Fibroblast of lung (primary cell): ENCODE data around the gene COPG1. TPM values are rescaled to one million over a fixed set of nuclear protein-coding genes. Genes with fewer than 3 reads are reported as not detected.
A peak's percentile ranks its signal among the peaks of the same experiment; 100 is the strongest.
"Not testable (repeated sequence)": the region's sequence is repeated elsewhere in the genome, so short reads cannot be mapped to it uniquely, and the experiment has no call there.

Experiments
- DNase-seq, 2 donors: peaks; one replicate each; pipeline versions ENCODE4 v3.0.0 to v3.0.0-alpha.2; 2010; ENCODE audit warnings: low read depth in 2 of 2
- H2AFZ ChIP-seq: 2 replicates; pipeline ENCODE4 v1.5.1; 2012; ENCODE audit warnings: low read length, control low read depth, inconsistent platforms
- H3K27ac ChIP-seq: 2 replicates; pipeline ENCODE4 v1.5.1; 2011; ENCODE audit warnings: low read length, control low read depth; ENCODE audit not compliant: insufficient read depth
- H3K27me3 ChIP-seq: 2 replicates; pipeline ENCODE4 v1.5.1; 2011; ENCODE audit warnings: mild to moderate bottlenecking, low read length; ENCODE audit not compliant: control insufficient read depth, insufficient read depth
- H3K36me3 ChIP-seq: 2 replicates; pipeline ENCODE4 v1.5.1; 2011; ENCODE audit warnings: low read length; ENCODE audit not compliant: control insufficient read depth, insufficient read depth
- H3K4me1 ChIP-seq: 2 replicates; pipeline ENCODE4 v1.5.1; 2011; ENCODE audit warnings: low read length; ENCODE audit not compliant: control insufficient read depth, insufficient read depth; ENCODE audit errors: extremely low read depth
- H3K4me2 ChIP-seq: 2 replicates; pipeline ENCODE4 v1.5.1; 2011; ENCODE audit warnings: low read length, control low read depth; ENCODE audit not compliant: insufficient read depth; ENCODE audit errors: extremely low read depth
- H3K4me3 ChIP-seq, 4 experiments: fragments of 200-600 bp in 1 of 4; sonication (generic) in 1 of 4; replicated peaks in 1 of 4; 2 replicates each; pipeline ENCODE4 v1.5.1; 2011 to 2016; ENCODE audit warnings: low read length in 4 of 4, low read depth in 3 of 4, mild to moderate bottlenecking in 3 of 4, control low read depth in 2 of 4, inconsistent platforms in 1 of 4, mixed read lengths in 1 of 4; ENCODE audit not compliant: insufficient read depth in 1 of 4; ENCODE audit errors: control extremely low read depth in 1 of 4
- H3K79me2 ChIP-seq: 2 replicates; pipeline ENCODE4 v1.5.1; 2012; ENCODE audit warnings: mild to moderate bottlenecking, low read length, inconsistent platforms; ENCODE audit not compliant: control insufficient read depth, insufficient read depth
- H3K9ac ChIP-seq: 2 replicates; pipeline ENCODE4 v1.5.1; 2011; ENCODE audit warnings: mild to moderate bottlenecking, low read length, control low read depth; ENCODE audit not compliant: insufficient read depth
- H3K9me3 ChIP-seq: 2 replicates; pipeline ENCODE4 v1.5.1; 2012; ENCODE audit warnings: low read depth, low read length; ENCODE audit not compliant: control insufficient read depth, insufficient read depth
- H4K20me1 ChIP-seq: 2 replicates; pipeline ENCODE4 v1.5.1; 2011; ENCODE audit warnings: low read length; ENCODE audit not compliant: control insufficient read depth, insufficient read depth; ENCODE audit errors: extremely low read depth
- CTCF ChIP-seq, 2 donors: IDR thresholded peaks in 1 of 2; conservative IDR thresholded peaks in 1 of 2; 1 replicate in 1 of 2; 2 replicates in 1 of 2; pipeline ENCODE4 v1.5.1; 2011 to 2012; ENCODE audit warnings: low read length in 2 of 2, control low read depth in 1 of 2, inconsistent platforms in 1 of 2, low read depth in 1 of 2, mild to moderate bottlenecking in 1 of 2
- EZH2 ChIP-seq: IDR thresholded peaks from 2 replicates; pipeline ENCODE4 v1.5.1; 2012; ENCODE audit warnings: low read length, control low read depth, mild to moderate bottlenecking; ENCODE audit errors: missing control alignments
- polyA plus RNA-seq, 2 donors: library from polyadenylated mRNA; depleted of rRNA in 1 of 2; stranded (reverse) in 1 of 2; unstranded in 1 of 2; fragments of >200 nt; gene quantifications; 2 replicates each; pipeline ENCODE4 v1.2.1, GENCODE V29; 2011 to 2012; ENCODE audit warnings: missing spikeins in 1 of 2
- total RNA-seq: library from RNA; depleted of rRNA; stranded (reverse); fragments of >200 nt; gene quantifications from 2 replicates; pipeline ENCODE4 v1.2.1, GENCODE V29; 2014

The COPG1 gene
- total and polyA plus RNA-seq, 2 donors (not counting 1 experiment from before 2014, with no cell fraction given) = 257 to 306 TPM

GRCh38 chr3:129245641-129246306, 3.6 kb upstream of the COPG1 start:
- peak; percentile 97 to 98 for TF ChIP-seq CTCF (conservative IDR thresholded peaks at IDR 0.05 in 1 of 2, IDR thresholded peaks at IDR 0.05 in 1 of 2; ENCODE audit: low read depth in 1 of 2, low read length in 2 of 2)
- H3K27ac ChIP-seq = peak overlapping the region; percentile 54
- not testable (repeated sequence) for H3K27me3 ChIP-seq, H3K9me3 ChIP-seq, H3K36me3 ChIP-seq, H3K9ac ChIP-seq, H2AFZ ChIP-seq, H3K4me1 ChIP-seq, H3K4me3 ChIP-seq, H4K20me1 ChIP-seq
- H3K79me2 ChIP-seq = peaks cover 26% of the 10 kb centered on the region
- peak; percentile 82 to 92 for DNase-seq
- peak overlapping the region; percentile 34 for H3K4me2 ChIP-seq

GRCh38 chr3:129246636-129247035, 2.8 kb upstream of the COPG1 start:
- TF ChIP-seq CTCF (conservative IDR thresholded peaks at IDR 0.05 in 1 of 2, IDR thresholded peaks at IDR 0.05 in 1 of 2; ENCODE audit: low read depth in 1 of 2, low read length in 2 of 2) (no peak), EZH2 (no peak)
- Histone ChIP-seq H3K27me3 (no peaks in the 10 kb centered on the region), H3K4me2 (no peak overlapping the region), H2AFZ (no peak overlapping the region), H3K9me3 (no peaks in the 10 kb centered on the region), H4K20me1 (no peaks in the 10 kb centered on the region), H3K4me1 (peaks cover 9% of the 10 kb centered on the region), H3K36me3 (no peaks in the 10 kb centered on the region), H3K79me2 (peaks cover 30% of the 10 kb centered on the region), H3K27ac (no peak overlapping the region), H3K4me3 (no peak overlapping the region), H3K9ac (no peak overlapping the region)
- DNase-seq = no peak

GRCh38 chr3:129248286-129248979, 973 bp upstream of the COPG1 start:
- H3K27me3 ChIP-seq = no peaks in the 10 kb centered on the region
- H3K4me2 ChIP-seq = peak overlapping the region; percentile 96
- H3K36me3 ChIP-seq = peaks cover 8% of the 10 kb centered on the region
- peaks cover 18% of the 10 kb centered on the region for H3K4me1 ChIP-seq
- H3K9me3 ChIP-seq = no peaks in the 10 kb centered on the region
- TF ChIP-seq EZH2 (no peak), CTCF (conservative IDR thresholded peaks at IDR 0.05 in 1 of 2, IDR thresholded peaks at IDR 0.05 in 1 of 2; ENCODE audit: low read depth in 1 of 2, low read length in 2 of 2) (no peak)
- H3K9ac ChIP-seq = peak overlapping the region; percentile 98
- peaks cover 40% of the 10 kb centered on the region for H3K79me2 ChIP-seq
- H3K4me3 ChIP-seq = peak overlapping the region; percentile 71 to 99 (median 84)
- H4K20me1 ChIP-seq = no peaks in the 10 kb centered on the region
- peak overlapping the region; percentile 97 for H3K27ac ChIP-seq
- H2AFZ ChIP-seq = no peak overlapping the region
- no peak for DNase-seq
